H1 (cell line): ENCODE data around the gene HTRA2. TPM values are rescaled to one million over a fixed set of nuclear protein-coding genes. Genes with fewer than 3 reads are reported as not detected.

Experiments used
- CTCF ChIA-PET: fragments of 300-600 bp; sonication (Branson Sonifier 250); formaldehyde crosslinking; loops from one replicate; lab custom pipeline; 2021; ENCODE audit not compliant: partially characterized antibody; lab: Charles Lee
- POLR2A ChIA-PET: fragments of 300-600 bp; sonication (Branson Sonifier 250); formaldehyde crosslinking; loops from one replicate; lab custom pipeline; 2021; ENCODE audit warnings: inconsistent platforms; ENCODE audit not compliant: partially characterized antibody; lab: Charles Lee
- DNase-seq, 2 experiments: peaks; one replicate each; pipeline versions ENCODE4 v3.0.0 to v3.0.0-alpha.2; 2010 to 2022; ENCODE audit warnings: low spot score in 2 of 2, low read depth in 1 of 2, mixed read lengths in 1 of 2
- FAIRE-seq: peaks from 2 replicates; lab custom pipeline; 2011; peaks lifted over from hg19 to GRCh38; lab: Jason Lieb, UNC
- H2AFZ ChIP-seq: 2 replicates; pipeline ENCODE4 v1.8.1; 2012; ENCODE audit warnings: low read length, inconsistent platforms
- H2AK5ac ChIP-seq: 2 replicates; pipeline ENCODE4 v1.6.1; 2013; ENCODE audit warnings: low read depth, low read length
- H2BK120ac ChIP-seq: replicated peaks from 2 replicates; pipeline ENCODE3; 2013; ENCODE audit warnings: low read depth, low read length, inconsistent platforms
- H2BK12ac ChIP-seq: 2 replicates; pipeline ENCODE4 v1.6.1; 2013; ENCODE audit warnings: low read depth, low read length
- H2BK15ac ChIP-seq: 2 replicates; pipeline ENCODE4 v1.6.1; 2013; ENCODE audit warnings: low read length
- H2BK20ac ChIP-seq: 2 replicates; pipeline ENCODE4 v1.6.1; 2013; ENCODE audit warnings: low read length
- H2BK5ac ChIP-seq: 2 replicates; pipeline ENCODE4 v1.6.1; 2013; ENCODE audit warnings: low read depth, low read length
- H3K14ac ChIP-seq: 2 replicates; pipeline ENCODE4 v1.6.1; 2013; ENCODE audit warnings: inconsistent platforms; ENCODE audit not compliant: insufficient read length
- H3K18ac ChIP-seq: 2 replicates; pipeline ENCODE4 v1.6.1; 2013; ENCODE audit warnings: low read length; ENCODE audit errors: extremely low read depth
- H3K23ac ChIP-seq: 2 replicates; pipeline ENCODE4 v1.6.1; 2013; ENCODE audit warnings: inconsistent platforms; ENCODE audit not compliant: insufficient read length
- H3K23me2 ChIP-seq: 2 replicates; pipeline ENCODE4 v1.6.1; 2013; ENCODE audit warnings: low read depth, low read length
- H3K27ac ChIP-seq: 2 replicates; pipeline ENCODE4 v1.6.1; 2011; ENCODE audit warnings: low read depth, low read length, inconsistent platforms
- H3K27me3 ChIP-seq, 4 experiments: replicated peaks in 1 of 4; 1 replicate in 1 of 4; 2 replicates in 3 of 4; pipeline versions ENCODE4 v1.6.1 to v1.8.1; 2011 to 2013; ENCODE audit warnings: low read length in 3 of 4, mild to moderate bottlenecking in 3 of 4, inconsistent platforms in 2 of 4, mixed read lengths in 2 of 4, moderate library complexity in 1 of 4; ENCODE audit not compliant: control insufficient read depth in 3 of 4, insufficient read depth in 3 of 4; ENCODE audit errors: extremely low read depth in 1 of 4
- H3K36me3 ChIP-seq, 4 experiments: 2 replicates each; pipeline versions ENCODE4 v1.6.1 to v1.8.1; 2011 to 2013; ENCODE audit warnings: mild to moderate bottlenecking in 4 of 4, low read length in 3 of 4, moderate library complexity in 2 of 4, control low read depth in 1 of 4, inconsistent platforms in 1 of 4; ENCODE audit not compliant: insufficient read depth in 4 of 4, control insufficient read depth in 2 of 4
- H3K4ac ChIP-seq: replicated peaks from 2 replicates; pipeline ENCODE3; 2013; ENCODE audit warnings: low read length, low read depth, mixed read lengths, inconsistent platforms; ENCODE audit not compliant: insufficient read length
- H3K4me1 ChIP-seq, 4 experiments: replicated peaks in 1 of 4; 1 replicate in 1 of 4; 2 replicates in 3 of 4; pipeline versions ENCODE4 v1.6.1 to v1.8.1; 2011 to 2013; ENCODE audit warnings: low read length in 3 of 4, inconsistent platforms in 2 of 4, mixed read lengths in 1 of 4; ENCODE audit not compliant: insufficient read depth in 4 of 4, control insufficient read depth in 3 of 4
- H3K4me2 ChIP-seq, 2 experiments: 2 replicates each; pipeline versions ENCODE4 v1.6.1 to v1.8.1; 2011 to 2013; ENCODE audit warnings: low read depth in 2 of 2, low read length in 2 of 2, control low read depth in 1 of 2, inconsistent platforms in 1 of 2, mild to moderate bottlenecking in 1 of 2; ENCODE audit not compliant: insufficient read depth in 1 of 2
- H3K4me3 ChIP-seq, 4 experiments: fragments of 200-600, 300-600 bp in 1 of 4; sonication (generic), shearing (Covaris generic), sonication (Bioruptor Twin) in 1 of 4; 2 replicates each; pipeline versions ENCODE4 v1.5.1 to v1.8.1; 2011 to 2016; ENCODE audit warnings: low read length in 4 of 4, low read depth in 3 of 4, control low read depth in 2 of 4, inconsistent platforms in 2 of 4, mild to moderate bottlenecking in 2 of 4, mixed read lengths in 1 of 4, moderate library complexity in 1 of 4; ENCODE audit not compliant: insufficient read depth in 2 of 4; ENCODE audit errors: extremely low read depth in 1 of 4
- H3K56ac ChIP-seq: replicated peaks from 2 replicates; pipeline ENCODE3; 2013; ENCODE audit warnings: low read depth, mild to moderate bottlenecking, mixed read lengths, low read length, inconsistent platforms; ENCODE audit not compliant: insufficient read length
- H3K79me1 ChIP-seq: 2 replicates; pipeline ENCODE4 v1.6.1; 2013; ENCODE audit warnings: low read depth, low read length, control low read depth
- H3K79me2 ChIP-seq, 2 experiments: 2 replicates each; pipeline versions ENCODE4 v1.6.1 to v1.8.1; 2012 to 2013; ENCODE audit warnings: low read length in 2 of 2, mild to moderate bottlenecking in 2 of 2, inconsistent platforms in 1 of 2; ENCODE audit not compliant: insufficient read depth in 2 of 2, control insufficient read depth in 1 of 2
- H3K9ac ChIP-seq, 4 experiments: replicated peaks in 1 of 4; 1 replicate in 1 of 4; 2 replicates in 3 of 4; pipeline versions ENCODE4 v1.6.1 to v1.8.1; 2011 to 2013; ENCODE audit warnings: low read depth in 3 of 4, low read length in 3 of 4, control low read depth in 2 of 4, mild to moderate bottlenecking in 2 of 4, moderate library complexity in 2 of 4, inconsistent platforms in 1 of 4; ENCODE audit errors: extremely low read depth in 1 of 4
- H3K9me3 ChIP-seq, 2 experiments: 2 replicates each; pipeline versions ENCODE4 v1.6.1 to v1.8.1; 2012 to 2013; ENCODE audit warnings: mild to moderate bottlenecking in 2 of 2, moderate library complexity in 2 of 2, control low read depth in 1 of 2, inconsistent platforms in 1 of 2, low read depth in 1 of 2, low read length in 1 of 2, mixed read lengths in 1 of 2; ENCODE audit not compliant: insufficient read depth in 2 of 2
- H4K20me1 ChIP-seq, 2 experiments: replicated peaks in 1 of 2; 2 replicates each; pipeline versions ENCODE3 to v1.8.1; 2011 to 2013; ENCODE audit warnings: inconsistent platforms in 2 of 2, low read length in 2 of 2, mild to moderate bottlenecking in 1 of 2; ENCODE audit not compliant: insufficient read depth in 2 of 2, control insufficient read depth in 1 of 2
- H4K5ac ChIP-seq: 2 replicates; pipeline ENCODE4 v1.6.1; 2013; ENCODE audit warnings: low read length, low read depth, mixed read lengths, inconsistent platforms; ENCODE audit not compliant: insufficient read length
- H4K8ac ChIP-seq: 2 replicates; pipeline ENCODE4 v1.8.0; 2013; ENCODE audit warnings: mild to moderate bottlenecking, moderate library complexity, low read length, inconsistent platforms; ENCODE audit not compliant: insufficient read depth; ENCODE audit errors: extremely low read depth
- H4K91ac ChIP-seq: replicated peaks from 2 replicates; pipeline ENCODE3; 2013; ENCODE audit warnings: low read length, mixed read lengths, inconsistent platforms; ENCODE audit not compliant: insufficient read length
- GABPA ChIP-seq: IDR thresholded peaks from 2 replicates; pipeline ENCODE4 v1.6.1; 2011; ENCODE audit warnings: mild to moderate bottlenecking, low read length, moderate library complexity, borderline replicate concordance; ENCODE audit not compliant: insufficient read depth
- JUN ChIP-seq: IDR thresholded peaks from 2 replicates; pipeline ENCODE4 v1.6.1; 2011; ENCODE audit warnings: low read depth, mild to moderate bottlenecking, improper control_type of control experiment, low read length
- KDM5A ChIP-seq: fragments of 200-600 bp; IDR thresholded peaks from 2 replicates; pipeline ENCODE4 v1.7.1; 2012; ENCODE audit warnings: mild to moderate bottlenecking, low read length, inconsistent platforms, mixed read lengths
- WGBS, 2 experiments: shearing (Covaris generic) in 1 of 2; methylation state at CpG; one replicate each; pipeline versions ENCODE4 v1.1.6 to v1.1.7; 2013 to 2015; ENCODE audit warnings: low lambda C conversion rate in 2 of 2, mixed read lengths in 2 of 2, inconsistent platforms in 1 of 2, low coverage in 1 of 2, missing lambda C conversion rate in 1 of 2; ENCODE audit not compliant: insufficient replicate concordance in 2 of 2, insufficient coverage in 1 of 2, insufficient read length in 1 of 2; ENCODE audit errors: extremely low coverage in 1 of 2, missing lambda C conversion rate in 1 of 2; 5-methylcytosine and 5-hydroxymethylcytosine counted together
- polyA plus RNA-seq, 7 experiments: library from polyadenylated mRNA; depleted of rRNA in 3 of 7; stranded (reverse) in 5 of 7; unstranded in 2 of 7; fragments of >200 nt in 5 of 7; fragments of 200-250 nt in 2 of 7; gene quantifications; 1 replicate in 5 of 7; 2 replicates in 1 of 7; 4 replicates in 1 of 7; pipeline versions ENCODE4 v1.2.1 to v1.2.3, GENCODE V29; 2011 to 2013; ENCODE audit warnings: missing spikeins in 2 of 7, mixed read lengths in 2 of 7
- total RNA-seq: library from RNA; stranded (reverse); fragmentation: NEBNext Ultra II Directional; extraction: Animal tissue kit (Norgen Biotek cat#: 25700); gene quantifications from 2 replicates; pipeline ENCODE4 v1.2.1, GENCODE V29; 2021

The HTRA2 gene
- total and polyA plus RNA-seq, 2 of the 8 experiments (the other 6 are each of a cell fraction or from before 2014, with no cell fraction given), result 21.6 to 37.6 TPM

DNA sequence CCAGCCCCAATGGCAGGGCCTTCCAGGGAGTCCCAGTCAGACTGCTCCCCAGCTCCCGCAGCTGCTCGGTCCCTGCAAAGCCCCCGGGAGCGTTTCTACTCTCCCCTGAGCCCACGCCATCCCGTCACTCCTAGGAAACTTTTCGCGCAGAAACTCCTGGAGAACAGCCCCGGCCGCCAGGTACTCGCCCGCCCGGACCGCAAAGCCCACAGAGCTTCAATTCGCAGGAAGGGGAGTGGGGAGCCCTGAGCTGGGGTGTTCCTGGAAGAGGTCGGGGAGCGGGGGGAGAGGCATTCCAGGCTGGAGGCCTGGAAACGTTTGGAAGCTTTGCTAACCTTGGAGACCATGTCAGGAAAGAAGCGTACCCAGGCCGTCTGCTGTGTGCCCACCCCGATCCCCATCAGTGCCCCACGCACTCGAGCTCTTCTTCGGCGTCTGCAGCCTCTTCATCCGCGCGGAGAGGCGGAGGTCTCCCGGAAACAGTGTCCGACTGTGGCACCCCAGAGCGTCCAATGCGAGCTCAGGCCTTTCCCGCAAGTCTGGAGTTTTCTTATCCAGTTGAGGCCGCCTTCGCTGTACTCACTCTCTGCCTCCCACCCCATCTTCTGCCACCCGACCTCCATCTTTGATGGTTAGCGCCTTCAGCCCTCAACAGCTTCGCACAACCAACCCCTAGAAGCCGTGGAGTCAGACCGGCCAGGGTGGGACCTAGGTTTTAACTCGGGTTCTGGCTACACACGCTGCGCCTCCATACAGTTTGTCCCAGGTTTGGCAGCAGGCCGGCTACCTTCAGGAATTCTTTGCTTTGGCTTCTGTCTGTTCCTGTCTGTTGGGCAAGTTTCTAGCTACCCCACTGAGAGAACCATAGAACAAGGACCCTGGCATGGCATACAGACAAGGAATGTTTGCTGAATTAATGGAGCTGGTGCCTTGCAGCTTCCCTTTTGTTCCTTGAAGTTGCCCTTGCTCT lies 25.9 kb upstream of the HTRA2 start:
- Histone ChIP-seq H4K91ac (peak overlapping the region; percentile 12), H3K23me2 (peaks cover 34% of the 10 kb centered on the region), H2AK5ac (no peak overlapping the region; the same call in 1 of the 2 replicates), H3K79me1 (no peaks in the 10 kb centered on the region), H3K23ac (no peak overlapping the region), H2BK20ac (no peak overlapping the region), H3K79me2 (peaks cover 0 to 3% of the 10 kb centered on the region in 2 experiments; a peak in 1 of 4 replicates), H3K56ac (no peak overlapping the region), H3K14ac (no peak overlapping the region), H2BK120ac (no peak overlapping the region), H2BK12ac (no peak overlapping the region), H2AFZ (no peak overlapping the region), H3K27me3 (peaks cover 58 to 81% (median 79%) of the 10 kb centered on the region in 4 experiments), H3K4me1 (peaks cover 10 to 53% (median 36%) of the 10 kb centered on the region in 4 experiments), H3K9me3 (no peaks in the 10 kb centered on the region), H2BK5ac (no peak overlapping the region), H3K9ac (no peak overlapping the region; a peak in 2 of 7 replicates), H4K5ac (no peak overlapping the region), H3K27ac (no peak overlapping the region), H3K4me2 (peak overlapping the region; percentile 78 to 88), H4K8ac (no peak overlapping the region; the same call in none of the 2 replicates), H3K4ac (no peak overlapping the region), H2BK15ac (no peak overlapping the region; the same call in 1 of the 2 replicates), H3K36me3 (peaks cover 0 to 9% (median 4%) of the 10 kb centered on the region in 4 experiments; a peak in 6 of 8 replicates), H3K18ac (peak overlapping the region; percentile 32), H3K4me3 (peak overlapping the region; percentile 36 to 65 (median 54)), H4K20me1 (peaks cover 0 to 12% of the 10 kb centered on the region in 2 experiments)
- ChIA-PET POLR2A (interaction anchor here (0.6 to 9.4 kb wide), 18 partner anchors 8 to 84 kb away, joined by 3 to 73 read pairs (median 6); partner anchors contain the start of genes AUP1, CCDC142, DQX1 and HTRA2), CTCF (interaction anchor here (0.8 to 3.5 kb wide), 20 partner anchors 10 to 112 kb away, joined by 3 to 20 read pairs (median 3); partner anchors contain the start of genes CCDC142, DQX1, INO80B and TLX2)
- FAIRE-seq, result no peak
- DNase-seq, result peak in 1 of 2 experiments; percentile 67
- WGBS, 2 experiments, result 9% methylated on average over 45 of the region's 45 CpGs; no CpG with 5 or more reads in 1 of the 2 experiments
- TF ChIP-seq KDM5A (no peak), JUN (no peak), GABPA (peak; percentile 26; the same call in 1 of the 2 replicates)
